Karpas-422 (cell line): ENCODE data around the gene EYS. TPM values are rescaled to one million over a fixed set of nuclear protein-coding genes. Genes with fewer than 3 reads are reported as not detected.
"Not testable (repeated sequence)": the region's sequence is repeated elsewhere in the genome, so short reads cannot be mapped to it uniquely, and the experiment has no call there.

Experiments
- DNase-seq: peaks from one replicate; pipeline ENCODE4 v3.0.0-alpha.2; 2015
- H2AFZ ChIP-seq: fragments of 200-600 bp; sonication (generic); 2 replicates; pipeline ENCODE4 v1.6.1; 2014; ENCODE audit warnings: antibody characterized with exemption, low read length, mixed read lengths
- H3K27ac ChIP-seq: fragments of 200-600 bp; sonication (generic); 2 replicates; pipeline ENCODE4 v1.5.1; 2014; ENCODE audit warnings: mild to moderate bottlenecking, low read length, moderate library complexity
- H3K27me3 ChIP-seq: fragments of 200-600 bp; sonication (generic); 2 replicates; pipeline ENCODE4 v1.6.1; 2014; ENCODE audit warnings: low read length, mixed read lengths
- H3K36me3 ChIP-seq: fragments of 200-600 bp; sonication (generic); 2 replicates; pipeline ENCODE4 v1.6.1; 2014; ENCODE audit warnings: low read length, mixed read lengths; ENCODE audit not compliant: insufficient read depth
- H3K4me1 ChIP-seq: fragments of 200-600 bp; sonication (generic); 2 replicates; pipeline ENCODE4 v1.6.1; 2014; ENCODE audit warnings: mild to moderate bottlenecking, low read length, mixed read lengths
- H3K4me2 ChIP-seq: fragments of 200-600 bp; sonication (generic); 2 replicates; pipeline ENCODE4 v1.6.1; 2014; ENCODE audit warnings: low read length, low read depth, mild to moderate bottlenecking; ENCODE audit not compliant: poor library complexity, severe bottlenecking
- H3K4me3 ChIP-seq: fragments of 200-600 bp; sonication (generic); 2 replicates; pipeline ENCODE4 v1.5.1; 2014; ENCODE audit warnings: mild to moderate bottlenecking, antibody characterized with exemption, low read length, mixed read lengths
- H3K79me2 ChIP-seq: fragments of 200-600 bp; sonication (generic); 2 replicates; pipeline ENCODE4 v1.6.1; 2014; ENCODE audit warnings: mild to moderate bottlenecking, low read length, mixed read lengths
- H3K9ac ChIP-seq: fragments of 200-600 bp; sonication (generic); 2 replicates; pipeline ENCODE4 v1.6.0; 2014; ENCODE audit warnings: low read length
- H3K9me2 ChIP-seq: fragments of 200-600 bp; sonication (generic), shearing (Covaris generic); replicated peaks from 2 replicates; pipeline ENCODE4 v1.6.0; 2014; ENCODE audit warnings: mild to moderate bottlenecking, low read length, moderate library complexity; ENCODE audit not compliant: insufficient read depth
- H3K9me3 ChIP-seq: fragments of 300-700, 200-600 bp; sonication (generic); 2 replicates; pipeline ENCODE4 v1.6.1; 2014; ENCODE audit warnings: low read length, mixed read lengths
- H4K20me1 ChIP-seq: fragments of 200-600 bp; sonication (generic); 2 replicates; pipeline ENCODE4 v1.6.1; 2014; ENCODE audit warnings: mild to moderate bottlenecking, antibody characterized with exemption, low read length, low read depth; ENCODE audit not compliant: insufficient read depth
- total RNA-seq: library from RNA; depleted of rRNA; stranded (reverse); fragments of >200 nt; shearing (Covaris generic); gene quantifications from 2 replicates; pipeline ENCODE4 v1.2.3, GENCODE V29; 2014; ENCODE audit warnings: low replicate concordance

The EYS gene
- total RNA-seq, 1 experiment from 2014 or later: not detected

DNA sequence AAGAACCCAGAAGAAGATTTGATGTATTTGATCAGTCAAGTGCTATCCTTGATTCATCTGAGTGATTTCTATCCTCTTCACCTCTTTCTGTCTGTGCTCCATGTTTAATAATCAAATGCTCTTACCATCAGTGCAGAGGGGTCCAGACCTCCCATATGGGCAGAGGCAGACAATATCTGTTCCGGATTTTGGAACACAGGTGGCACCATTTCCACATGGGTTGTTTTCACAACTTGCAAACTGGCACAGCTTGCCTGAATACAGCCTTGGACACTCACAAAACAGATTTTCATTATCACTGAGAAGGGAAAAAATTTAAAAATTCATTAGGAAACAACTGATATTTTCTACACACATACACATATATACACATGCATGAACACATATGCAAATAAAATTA, 1843.0 kb downstream of the EYS start:
- Histone ChIP-seq H3K9me3 (no peaks in the 10 kb centered on the region), H3K4me1 (no peaks in the 10 kb centered on the region), H2AFZ (no peak overlapping the region), H3K4me2 (no peak overlapping the region), H3K9ac (no peak overlapping the region), H3K4me3 (no peak overlapping the region), H3K27ac (no peak overlapping the region), H3K9me2 (no peaks in the 10 kb centered on the region), H4K20me1 (no peaks in the 10 kb centered on the region), H3K27me3 (no peaks in the 10 kb centered on the region), H3K36me3 (no peaks in the 10 kb centered on the region), H3K79me2 (no peaks in the 10 kb centered on the region)
- no peak for DNase-seq

GRCh38 chr6:63862486-63863198, 1844.4 kb downstream of the EYS start:
- H3K9ac ChIP-seq: no peak overlapping the region
- H3K79me2 ChIP-seq: no peaks in the 10 kb centered on the region
- no peak overlapping the region for H3K27ac ChIP-seq
- H3K9me2 ChIP-seq: no peaks in the 10 kb centered on the region
- no peak overlapping the region for H3K4me2 ChIP-seq
- no peaks in the 10 kb centered on the region for H3K27me3 ChIP-seq
- H3K36me3 ChIP-seq: no peaks in the 10 kb centered on the region
- DNase-seq: no peak
- no peaks in the 10 kb centered on the region for H4K20me1 ChIP-seq
- no peaks in the 10 kb centered on the region for H3K4me1 ChIP-seq
- H3K4me3 ChIP-seq: no peak overlapping the region
- no peak overlapping the region for H2AFZ ChIP-seq
- H3K9me3 ChIP-seq: no peaks in the 10 kb centered on the region

- no peak overlapping the region for H3K4me3 ChIP-seq
- H3K4me2 ChIP-seq: no peak overlapping the region
- H3K9me3 ChIP-seq: no peaks in the 10 kb centered on the region
These were observed 1847.5 kb downstream of the EYS start for GRCh38 chr6:63859528-63859927.

DNA sequence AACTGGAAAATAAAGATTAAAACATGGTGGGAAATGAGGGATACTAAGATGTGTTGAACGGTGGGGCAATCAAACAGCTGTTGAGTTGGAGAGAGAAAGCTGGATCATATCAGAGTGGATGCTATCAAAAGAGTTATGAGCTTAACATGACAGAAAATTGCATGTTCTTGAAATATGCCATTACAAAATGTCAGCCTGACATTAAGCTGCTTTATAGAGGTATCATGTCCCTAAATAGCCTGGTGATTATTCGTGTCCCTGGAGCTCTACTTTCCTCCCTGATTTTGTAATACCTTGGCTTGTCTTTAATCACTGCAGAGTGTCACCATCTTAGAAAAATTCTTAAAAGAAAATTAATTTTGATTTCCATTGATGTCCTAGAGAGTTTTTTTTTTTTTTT, 1848.3 kb downstream of the EYS start:
- Histone ChIP-seq H3K27ac (no peak overlapping the region), H3K27me3 (no peaks in the 10 kb centered on the region), H3K9me2 (no peaks in the 10 kb centered on the region), H3K9ac (no peak overlapping the region), H3K4me3 (no peak overlapping the region), H3K79me2 (no peaks in the 10 kb centered on the region), H3K9me3 (no peaks in the 10 kb centered on the region), H3K4me1 (no peaks in the 10 kb centered on the region), H3K4me2 (no peak overlapping the region), H3K36me3 (no peaks in the 10 kb centered on the region), H4K20me1 (no peaks in the 10 kb centered on the region), H2AFZ (no peak overlapping the region)
- DNase-seq: no peak

More at GRCh38 chr6:63859528-63859927, 1847.5 kb downstream of the EYS start:
- Histone ChIP-seq H4K20me1 (no peaks in the 10 kb centered on the region), H3K9ac (no peak overlapping the region), H3K79me2 (no peaks in the 10 kb centered on the region), H3K27me3 (no peaks in the 10 kb centered on the region), H3K9me2 (no peaks in the 10 kb centered on the region), H3K4me1 (no peaks in the 10 kb centered on the region), H3K36me3 (no peaks in the 10 kb centered on the region), H2AFZ (no peak overlapping the region), H3K27ac (no peak overlapping the region)
- no peak for DNase-seq

- no peak overlapping the region for H3K27ac ChIP-seq
- no peak overlapping the region for H3K4me3 ChIP-seq
- H3K36me3 ChIP-seq: no peaks in the 10 kb centered on the region
- H3K4me2 ChIP-seq: no peak overlapping the region
- H3K79me2 ChIP-seq: no peaks in the 10 kb centered on the region
- H3K9me2 ChIP-seq: no peaks in the 10 kb centered on the region
- H3K9me3 ChIP-seq: no peaks in the 10 kb centered on the region
- no peak overlapping the region for H3K9ac ChIP-seq
- H2AFZ ChIP-seq: no peak overlapping the region
- DNase-seq: no peak
- no peaks in the 10 kb centered on the region for H3K4me1 ChIP-seq
- H4K20me1 ChIP-seq: no peaks in the 10 kb centered on the region
- H3K27me3 ChIP-seq: no peaks in the 10 kb centered on the region
These were observed 1850.8 kb downstream of the EYS start for GRCh38 chr6:63856271-63856670.

DNA sequence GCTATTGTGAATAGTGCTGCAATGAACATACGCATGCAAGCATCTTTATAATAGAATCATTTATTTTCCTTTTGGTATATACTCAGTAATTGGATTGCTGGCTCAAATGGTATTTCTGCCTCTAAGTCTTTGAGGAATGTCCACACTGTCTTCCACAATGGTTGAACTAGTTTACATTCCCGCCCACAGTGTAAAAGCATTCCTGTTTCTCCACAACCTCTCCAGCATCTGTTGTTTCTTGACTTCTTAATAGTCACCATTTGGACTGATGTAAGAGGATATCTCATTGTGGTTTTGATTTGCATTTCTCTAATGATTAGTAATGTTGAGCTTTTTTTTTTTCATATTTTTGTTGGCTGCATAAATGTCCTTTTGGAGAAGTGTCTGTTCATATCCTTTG, 1862.7 kb downstream of the EYS start:
- Histone ChIP-seq H3K9me3 (no peaks in the 10 kb centered on the region), H3K4me1 (no peaks in the 10 kb centered on the region), H3K79me2 (no peaks in the 10 kb centered on the region), H3K4me3 (no peak overlapping the region), H3K36me3 (no peaks in the 10 kb centered on the region), H2AFZ (no peak overlapping the region), H3K27ac (no peak overlapping the region), H3K9ac (no peak overlapping the region), H3K4me2 (no peak overlapping the region), H4K20me1 (no peaks in the 10 kb centered on the region), H3K27me3 (no peaks in the 10 kb centered on the region), H3K9me2 (no peaks in the 10 kb centered on the region)
- DNase-seq: no peak

- H3K79me2 ChIP-seq: no peaks in the 10 kb centered on the region
- H3K9me2 ChIP-seq: no peaks in the 10 kb centered on the region
- no peaks in the 10 kb centered on the region for H3K36me3 ChIP-seq
- H3K4me3 ChIP-seq: no peak overlapping the region
- no peak for DNase-seq
- no peaks in the 10 kb centered on the region for H3K27me3 ChIP-seq
- no peaks in the 10 kb centered on the region for H4K20me1 ChIP-seq
- H3K4me2 ChIP-seq: no peak overlapping the region
- H3K4me1 ChIP-seq: no peaks in the 10 kb centered on the region
- no peak overlapping the region for H2AFZ ChIP-seq
- no peak overlapping the region for H3K27ac ChIP-seq
- H3K9ac ChIP-seq: no peak overlapping the region
- H3K9me3 ChIP-seq: no peaks in the 10 kb centered on the region
These were observed 1867.5 kb downstream of the EYS start for GRCh38 chr6:63839485-63839884.

GRCh38 chr6:63828678-63829077, 1878.3 kb downstream of the EYS start:
- not testable (repeated sequence) for DNase-seq, H3K4me3 ChIP-seq, H4K20me1 ChIP-seq, H3K9ac ChIP-seq, H3K9me2 ChIP-seq, H3K79me2 ChIP-seq, H3K4me1 ChIP-seq, H3K27ac ChIP-seq, H2AFZ ChIP-seq, H3K4me2 ChIP-seq, H3K27me3 ChIP-seq, H3K9me3 ChIP-seq, H3K36me3 ChIP-seq
